Umbilical cord (tissue), 2 donors: ENCODE measurements around the gene OBP2B. TPM values are rescaled to one million over a fixed set of nuclear protein-coding genes. Genes with fewer than 3 reads are reported as not detected.
A peak's percentile ranks its signal among the peaks of the same experiment; 100 is the strongest.
"Not testable (repeated sequence)": the region's sequence is repeated elsewhere in the genome, so short reads cannot be mapped to it uniquely, and the experiment has no call there.

ENCODE experiments used
- DNase-seq: peaks from one replicate; pipeline ENCODE4 v3.0.0-alpha.2; 2015; ENCODE audit warnings: low spot score
- total RNA-seq: library from RNA; depleted of rRNA; stranded (reverse); fragments of >200 nt; gene quantifications from one replicate; pipeline ENCODE4 v1.2.3, GENCODE V29; 2014; ENCODE audit warnings: low replicate concordance; ENCODE audit not compliant: insufficient read depth

The OBP2B gene
- total RNA-seq, 1 donor from 2014 or later: not detected

- peak; percentile 84 for DNase-seq
These were observed 29.9 kb upstream of the OBP2B start for GRCh38 chr9:133238851-133239532.

DNA sequence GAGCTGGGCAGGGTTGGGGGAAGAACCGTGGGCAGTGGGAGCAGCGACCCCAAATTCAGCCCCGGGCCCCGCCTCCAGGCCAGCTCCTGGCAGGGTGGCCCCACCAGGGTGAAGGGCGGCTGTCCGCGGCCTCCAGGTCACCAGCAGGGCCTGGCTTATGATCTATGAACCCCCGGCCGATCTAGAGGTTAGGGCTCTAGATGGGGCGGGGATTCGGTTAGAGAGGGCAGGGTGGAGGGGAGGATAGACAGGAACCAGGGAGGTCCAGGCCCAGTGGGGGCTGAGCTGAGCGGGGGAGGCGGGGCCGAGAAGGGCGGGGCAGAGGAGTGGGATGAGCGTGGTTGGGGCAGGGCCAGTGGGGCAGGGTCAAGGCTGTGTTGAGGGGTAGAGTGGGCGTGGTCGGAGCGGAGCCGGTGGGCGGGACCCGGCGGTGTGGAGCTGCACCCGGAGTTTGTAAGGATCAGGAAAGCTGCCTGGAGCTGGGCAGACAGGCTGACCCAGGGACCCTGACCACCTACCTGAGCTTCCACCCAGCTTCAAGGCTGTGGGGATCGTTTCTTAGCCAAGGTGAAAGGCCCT, 29.3 kb upstream of the OBP2B start:
- DNase-seq: peak; percentile 96

- peak; percentile 51 for DNase-seq
These were observed 28.1 kb upstream of the OBP2B start for GRCh38 chr9:133237035-133237731.

GRCh38 chr9:133236291-133237034, 27.4 kb upstream of the OBP2B start:
- DNase-seq: not testable (repeated sequence)

- no peak for DNase-seq
These were observed 26.6 kb upstream of the OBP2B start for GRCh38 chr9:133235549-133236222.

DNA sequence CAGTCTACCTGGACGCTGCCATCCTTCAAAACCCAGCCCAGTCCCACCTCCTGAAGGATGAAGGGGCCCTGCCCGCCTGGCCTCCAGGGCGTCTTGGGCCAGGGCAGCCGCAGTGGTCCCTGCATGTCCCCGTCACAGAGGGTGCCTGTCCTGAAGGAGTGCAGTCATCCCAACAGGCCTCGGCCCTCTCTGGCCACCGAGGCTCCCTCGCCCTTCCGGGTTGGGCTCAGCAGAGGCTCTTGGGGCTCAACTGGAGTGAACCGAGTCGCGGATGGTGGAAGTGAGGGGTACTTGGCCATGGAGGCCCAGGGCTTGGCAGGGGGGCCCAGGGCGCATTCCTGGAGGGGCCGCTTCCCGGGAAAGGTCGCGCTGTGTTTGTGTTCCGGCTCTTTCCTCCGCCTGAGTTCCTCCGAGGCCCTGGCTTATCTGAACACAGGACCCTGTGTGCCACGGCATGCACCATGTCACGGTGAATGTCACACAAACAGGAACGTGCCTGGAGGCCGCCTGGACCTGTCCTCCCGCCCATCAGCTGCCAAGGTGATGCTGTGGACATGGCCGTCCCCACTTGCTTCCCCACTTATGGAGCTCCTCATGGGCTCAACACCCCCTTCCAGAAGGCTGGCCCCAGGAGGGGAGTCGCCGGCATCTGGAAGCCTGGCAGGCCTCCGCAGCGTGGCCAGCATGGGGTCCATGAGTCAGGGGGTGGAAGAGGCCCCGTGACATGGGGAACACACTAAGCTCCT, 25.7 kb upstream of the OBP2B start:
- no peak for DNase-seq

GRCh38 chr9:133233681-133234432, 24.8 kb upstream of the OBP2B start:
- no peak for DNase-seq

DNA sequence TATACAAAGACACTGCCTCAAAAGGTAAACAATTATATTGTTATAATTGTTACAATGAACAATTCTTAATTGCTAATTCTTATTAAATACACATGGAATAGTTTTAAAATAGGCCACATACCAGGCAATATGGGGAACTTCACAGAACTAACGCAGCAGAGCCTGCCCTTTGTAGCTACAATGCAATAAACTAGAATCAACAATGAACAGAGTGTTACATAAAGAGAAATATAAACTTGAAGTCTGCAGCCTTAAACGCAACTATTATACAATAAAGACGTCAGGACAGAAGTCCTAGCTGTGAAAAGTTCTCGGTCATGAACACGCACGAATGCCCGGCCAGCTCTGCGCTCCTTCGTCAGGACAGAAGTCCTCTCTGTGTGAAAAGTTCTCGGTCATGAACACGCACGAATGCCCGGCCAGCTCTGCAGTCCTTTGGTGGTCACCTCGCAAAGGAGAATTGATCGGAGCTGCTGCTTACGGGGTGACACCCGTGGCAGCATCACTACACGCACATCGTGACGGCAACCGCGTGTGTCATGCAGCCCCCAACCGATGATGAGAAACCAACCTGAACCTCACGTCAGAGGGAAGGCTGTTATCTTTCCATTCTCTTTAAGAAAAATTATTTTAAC, 23.0 kb upstream of the OBP2B start:
- DNase-seq: not testable (repeated sequence)

DNA sequence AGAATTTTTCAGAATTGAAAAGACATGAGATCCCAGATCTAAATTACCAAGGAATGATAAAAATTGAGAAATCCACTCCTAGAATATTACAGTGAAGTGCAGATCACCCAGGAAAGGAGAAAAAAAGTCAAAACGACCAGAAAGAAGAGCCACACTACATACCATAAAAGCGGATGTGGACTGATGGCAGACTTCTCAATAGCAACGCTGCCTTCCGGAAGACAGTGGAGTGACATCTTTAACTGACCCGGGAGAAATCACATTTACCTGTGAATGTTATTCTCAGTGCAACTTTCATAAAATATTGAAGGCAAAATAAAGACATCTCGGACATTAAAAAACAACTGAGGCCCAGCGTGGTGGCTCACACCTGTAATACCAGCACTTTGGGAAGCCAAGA, 21.5 kb upstream of the OBP2B start:
- DNase-seq: not testable (repeated sequence)

DNA sequence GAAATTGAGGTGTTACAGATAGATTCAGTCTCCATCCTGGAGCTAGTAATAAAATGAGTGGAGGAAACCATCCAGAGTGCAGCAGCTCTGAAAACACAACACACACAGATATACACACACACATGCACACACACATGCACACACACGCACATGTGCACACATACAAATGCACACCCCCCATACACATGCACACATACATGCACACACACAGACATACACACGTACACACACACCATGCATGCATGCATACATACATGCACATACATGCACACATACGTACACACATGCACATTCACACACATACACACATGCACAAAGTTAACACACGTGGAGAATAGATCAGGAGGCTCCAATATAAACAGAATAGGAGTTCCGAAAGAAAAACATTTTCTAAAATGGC, 21.0 kb upstream of the OBP2B start:
- DNase-seq: no peak

DNA sequence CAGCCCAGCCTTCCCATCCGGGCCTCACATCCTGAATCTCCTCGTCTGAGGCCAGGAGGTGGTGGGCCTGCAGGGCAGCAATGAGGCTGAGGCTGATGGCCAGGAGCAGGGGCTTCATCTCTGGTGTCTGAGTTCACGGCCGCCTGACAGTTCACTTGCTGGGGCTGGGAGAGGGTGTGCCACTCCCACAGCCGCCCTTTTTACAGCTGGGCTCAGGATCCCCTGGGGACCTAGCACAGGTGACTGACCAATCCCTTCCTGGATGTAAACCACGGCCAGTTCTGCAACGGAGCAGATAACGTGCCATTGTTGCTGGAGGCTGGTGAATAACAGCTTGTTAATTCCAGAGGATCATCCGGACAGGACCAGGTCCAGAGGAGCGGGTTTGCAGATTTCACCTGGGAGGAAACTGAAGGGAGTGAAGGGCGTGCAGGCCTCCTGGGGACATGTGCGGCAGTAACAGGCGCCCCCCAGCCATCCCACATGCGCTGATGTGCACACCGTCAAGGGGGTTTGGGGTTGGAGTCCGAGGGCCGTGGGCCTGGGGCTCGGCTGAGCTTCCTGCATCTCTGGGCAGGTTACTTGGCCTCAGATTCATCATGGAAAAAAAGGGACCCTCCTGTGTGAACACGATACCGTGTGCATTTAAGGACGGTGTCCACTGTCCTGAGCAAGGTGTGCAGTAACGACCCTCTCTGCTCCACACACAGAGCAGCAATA, 19.6 kb upstream of the OBP2B start:
- DNase-seq: not testable (repeated sequence)

DNA sequence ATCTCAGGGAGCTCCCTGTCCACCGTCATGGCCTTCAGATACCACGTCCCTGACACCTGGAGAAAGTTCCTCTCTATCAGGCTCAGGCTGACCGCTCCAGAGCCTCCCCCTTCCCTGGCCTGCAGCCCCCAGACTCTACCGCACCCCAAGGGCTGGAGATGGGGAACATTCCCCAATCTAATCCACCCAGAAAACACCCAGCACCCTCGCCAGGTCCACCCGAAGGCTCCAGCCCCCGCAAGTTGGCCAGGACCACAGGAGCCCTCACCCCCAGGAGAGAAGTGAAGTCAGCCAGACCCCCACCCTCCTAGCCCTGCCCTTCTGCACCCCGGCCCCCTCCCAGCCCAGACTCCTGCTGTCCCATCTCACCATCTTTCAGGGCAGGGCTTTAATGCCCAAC, 18.9 kb upstream of the OBP2B start:
- DNase-seq: not testable (repeated sequence)

DNA sequence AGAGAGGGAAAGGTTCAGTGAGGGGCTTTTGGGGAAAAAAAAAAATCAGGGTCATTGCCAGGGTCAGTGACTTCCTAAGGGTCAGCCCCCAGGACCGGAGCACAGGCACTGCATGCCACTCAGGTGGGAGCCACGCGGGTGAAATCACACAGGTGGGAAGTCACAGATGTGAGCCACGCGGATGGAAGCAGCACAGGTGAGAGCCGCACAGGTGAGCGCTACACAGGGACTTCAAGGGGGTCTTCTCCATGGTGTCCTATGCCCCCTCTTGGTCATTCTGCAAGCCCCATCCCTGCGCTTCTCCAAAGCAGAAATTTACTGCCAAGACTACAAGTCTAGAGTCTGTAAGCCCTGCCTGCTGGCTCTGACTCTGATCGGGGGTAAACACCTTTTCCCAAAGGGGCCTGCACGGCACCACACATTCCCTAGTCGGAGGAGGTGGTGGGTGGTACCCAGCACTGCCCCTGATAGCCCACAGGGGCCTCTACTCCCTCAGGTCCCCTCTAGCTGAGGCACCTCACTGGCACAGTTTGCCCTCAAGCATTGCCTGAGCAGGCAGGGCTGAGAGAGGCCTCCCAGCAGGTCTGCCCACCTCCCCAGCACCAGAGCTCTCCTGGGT, 18.3 kb upstream of the OBP2B start:
- no peak for DNase-seq

GRCh38 chr9:133226219-133227171, 17.4 kb upstream of the OBP2B start:
- no peak for DNase-seq

GRCh38 chr9:133225171-133226011, 16.3 kb upstream of the OBP2B start:
- DNase-seq: no peak

GRCh38 chr9:133224762-133225161, 15.7 kb upstream of the OBP2B start:
- DNase-seq: no peak
